Osteoblast (primary cell): ENCODE measurements around the gene SMARCA4. TPM values are rescaled to one million over a fixed set of nuclear protein-coding genes. Genes with fewer than 3 reads are reported as not detected.

Experiments
- DNase-seq: peaks from one replicate; pipeline ENCODE4 v3.0.0; 2011; ENCODE audit warnings: low spot score, mixed read lengths; ENCODE audit not compliant: insufficient read length; ENCODE audit errors: missing footprints
- H2AFZ ChIP-seq: 2 replicates; pipeline ENCODE4 v1.6.0; 2011; ENCODE audit warnings: mild to moderate bottlenecking, low read length
- H3K27ac ChIP-seq: 2 replicates; pipeline ENCODE4 v1.5.1; 2011; ENCODE audit warnings: mild to moderate bottlenecking, low read depth, low read length, moderate library complexity
- H3K27me3 ChIP-seq: 2 replicates; pipeline ENCODE4 v1.6.0; 2012; ENCODE audit warnings: mild to moderate bottlenecking, control low read depth, inconsistent platforms, low read length, moderate library complexity; ENCODE audit not compliant: insufficient read depth
- H3K36me3 ChIP-seq: 2 replicates; pipeline ENCODE4 v1.5.1; 2011; ENCODE audit warnings: mild to moderate bottlenecking, low read length, control low read depth, moderate library complexity; ENCODE audit not compliant: insufficient read depth
- H3K4me1 ChIP-seq: 2 replicates; pipeline ENCODE4 v1.5.1; 2011; ENCODE audit warnings: mild to moderate bottlenecking, low read length, control low read depth, moderate library complexity; ENCODE audit not compliant: insufficient read depth
- H3K4me2 ChIP-seq: 2 replicates; pipeline ENCODE4 v1.6.0; 2011; ENCODE audit warnings: mild to moderate bottlenecking, low read length; ENCODE audit not compliant: insufficient read depth
- H3K4me3 ChIP-seq: fragments of 200-600 bp; sonication (generic); 3 replicates; pipeline ENCODE4 v1.5.1; 2012; ENCODE audit warnings: mild to moderate bottlenecking, low read length, inconsistent platforms; ENCODE audit not compliant: insufficient read depth
- H3K79me2 ChIP-seq: 2 replicates; pipeline ENCODE4 v1.6.0; 2012; ENCODE audit warnings: mild to moderate bottlenecking, low read length, control low read depth, inconsistent platforms; ENCODE audit not compliant: insufficient read depth
- H3K9me3 ChIP-seq: 2 replicates; pipeline ENCODE4 v1.5.1; 2011; ENCODE audit warnings: low read depth, low read length, control low read depth
- H4K20me1 ChIP-seq: 2 replicates; pipeline ENCODE4 v1.6.0; 2012; ENCODE audit warnings: mild to moderate bottlenecking, low read length, control low read depth; ENCODE audit not compliant: insufficient read depth
- total RNA-seq: library from RNA; depleted of rRNA; stranded (reverse); fragments of >200 nt; gene quantifications from 2 replicates; pipeline ENCODE4 v1.2.3, GENCODE V29; 2012
- TF ChIP-seq, protein P1 (sequence below): IDR thresholded peaks from 2 replicates; pipeline ENCODE4 v1.5.1; 2011; ENCODE audit warnings: mild to moderate bottlenecking, low read depth, low read length, moderate library complexity; ENCODE audit errors: extremely low read depth

The SMARCA4 gene
- total RNA-seq, 1 donor: 52.8 TPM

DNA sequence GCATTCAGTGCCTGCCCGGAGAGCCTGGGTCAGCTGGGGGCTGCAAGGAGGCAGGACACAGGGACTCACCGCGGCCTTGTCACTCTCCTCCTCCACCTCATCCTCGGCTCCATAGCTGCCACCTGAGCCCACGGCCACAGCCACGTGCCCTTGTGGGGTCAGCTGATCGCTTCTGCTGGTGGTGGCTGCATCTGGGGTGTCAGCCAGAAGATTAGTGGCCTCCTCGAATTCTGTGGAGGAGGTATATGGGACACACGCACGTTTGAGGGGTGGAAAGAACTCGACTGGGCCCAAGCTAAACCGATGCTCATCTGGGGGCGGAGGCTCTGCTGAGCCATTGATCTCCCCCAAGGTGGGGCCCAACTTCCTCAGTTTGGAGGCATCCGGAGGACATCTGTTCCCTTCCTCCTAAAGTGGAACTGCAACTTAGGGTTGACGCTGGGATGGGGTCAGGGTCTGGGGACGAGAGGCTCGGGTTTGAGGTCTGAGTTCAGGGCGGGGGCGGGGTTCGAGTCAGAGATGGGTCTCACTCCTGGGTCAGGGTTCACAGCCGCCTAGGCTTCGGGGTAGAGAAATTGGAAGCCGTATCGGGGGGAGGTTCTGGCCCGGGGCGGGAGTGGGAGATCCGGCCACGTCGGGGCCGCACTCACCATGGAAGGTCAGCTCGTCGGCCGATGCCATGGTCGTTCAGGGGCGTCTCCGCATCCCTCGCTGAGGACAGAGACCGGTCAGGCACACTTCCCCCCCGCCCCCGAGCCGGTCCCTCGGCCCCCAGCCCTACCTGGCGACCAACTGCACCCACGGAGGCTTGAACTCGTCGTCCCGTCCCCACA lies 32.9 kb upstream of the SMARCA4 start:
- Histone ChIP-seq H3K9me3 (no peaks in the 10 kb centered on the region), H2AFZ (peak overlapping the region; percentile 57), H4K20me1 (peaks cover 17% of the 10 kb centered on the region), H3K27me3 (no peaks in the 10 kb centered on the region), H3K4me1 (peaks cover 17% of the 10 kb centered on the region), H3K36me3 (peaks cover 36% of the 10 kb centered on the region), H3K27ac (peak overlapping the region; percentile 70), H3K4me2 (peak overlapping the region; percentile 94), H3K79me2 (peaks cover 62% of the 10 kb centered on the region), H3K4me3 (peak overlapping the region; percentile 91)
- DNase-seq: peak; percentile 92
- TF ChIP-seq, protein P1, sequence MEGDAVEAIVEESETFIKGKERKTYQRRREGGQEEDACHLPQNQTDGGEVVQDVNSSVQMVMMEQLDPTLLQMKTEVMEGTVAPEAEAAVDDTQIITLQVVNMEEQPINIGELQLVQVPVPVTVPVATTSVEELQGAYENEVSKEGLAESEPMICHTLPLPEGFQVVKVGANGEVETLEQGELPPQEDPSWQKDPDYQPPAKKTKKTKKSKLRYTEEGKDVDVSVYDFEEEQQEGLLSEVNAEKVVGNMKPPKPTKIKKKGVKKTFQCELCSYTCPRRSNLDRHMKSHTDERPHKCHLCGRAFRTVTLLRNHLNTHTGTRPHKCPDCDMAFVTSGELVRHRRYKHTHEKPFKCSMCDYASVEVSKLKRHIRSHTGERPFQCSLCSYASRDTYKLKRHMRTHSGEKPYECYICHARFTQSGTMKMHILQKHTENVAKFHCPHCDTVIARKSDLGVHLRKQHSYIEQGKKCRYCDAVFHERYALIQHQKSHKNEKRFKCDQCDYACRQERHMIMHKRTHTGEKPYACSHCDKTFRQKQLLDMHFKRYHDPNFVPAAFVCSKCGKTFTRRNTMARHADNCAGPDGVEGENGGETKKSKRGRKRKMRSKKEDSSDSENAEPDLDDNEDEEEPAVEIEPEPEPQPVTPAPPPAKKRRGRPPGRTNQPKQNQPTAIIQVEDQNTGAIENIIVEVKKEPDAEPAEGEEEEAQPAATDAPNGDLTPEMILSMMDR: no peak

DNA sequence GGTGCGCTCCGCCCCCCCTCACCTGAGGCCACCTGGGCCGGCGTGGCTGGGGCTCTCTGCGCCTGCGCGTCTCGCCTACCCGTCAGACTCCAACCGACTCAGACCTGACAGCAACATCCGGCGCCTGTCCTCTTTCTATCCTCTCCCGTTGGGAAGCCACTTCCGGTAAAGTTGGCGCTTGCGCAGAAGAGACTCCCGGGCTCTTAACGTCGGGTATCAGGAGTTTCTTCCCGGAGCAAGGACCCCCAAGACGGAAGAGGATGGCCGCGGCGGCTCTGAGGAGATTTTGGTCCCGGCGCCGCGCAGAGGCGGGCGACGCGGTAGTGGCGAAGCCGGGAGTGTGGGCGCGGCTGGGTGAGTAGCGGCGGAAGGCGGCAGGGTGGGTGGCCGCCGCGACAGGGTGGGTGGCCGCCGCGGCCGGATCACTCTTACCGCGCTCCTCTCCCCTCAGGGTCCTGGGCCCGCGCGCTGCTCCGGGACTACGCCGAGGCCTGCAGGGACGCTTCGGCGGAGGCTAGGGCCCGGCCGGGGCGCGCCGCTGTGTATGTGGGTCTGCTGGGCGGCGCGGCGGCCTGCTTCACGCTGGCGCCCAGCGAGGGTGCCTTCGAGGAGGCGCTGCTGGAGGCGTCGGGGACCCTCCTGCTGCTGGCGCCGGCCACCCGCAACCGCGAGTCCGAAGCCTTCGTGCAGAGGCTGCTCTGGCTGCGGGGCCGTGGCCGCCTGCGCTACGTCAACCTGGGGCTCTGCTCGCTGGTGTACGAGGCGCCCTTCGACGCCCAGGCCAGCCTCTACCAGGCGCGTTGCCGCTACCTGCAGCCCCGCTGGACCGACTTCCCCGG lies 32.0 kb upstream of the SMARCA4 start, which contains the start of the genes TIMM29 and YIPF2:
TSS of gene TIMM29 (plus strand) at position 249 of the 839 bp plus-strand sequence. CDS start at position 261, 12 bp downstream.
TSS of gene YIPF2 (minus strand) at position 77 of the 839 bp plus-strand sequence. CDS start 229 bp downstream, outside the sequence.
- peak within 1 kb of the TSS; percentile 94 for H3K4me2 ChIP-seq
- TF ChIP-seq, protein P1: no peak
- H3K4me1 ChIP-seq: peaks cover 17% of the 10 kb centered on the region
- peaks cover 61% of the 10 kb centered on the region for H3K79me2 ChIP-seq
- H4K20me1 ChIP-seq: peaks cover 17% of the 10 kb centered on the region
- peaks cover 33% of the 10 kb centered on the region for H3K36me3 ChIP-seq
- H3K27me3 ChIP-seq: no peaks in the 10 kb centered on the region
- H2AFZ ChIP-seq: peak within 1 kb of the TSS; percentile 57
- peak within 1 kb of the TSS; percentile 91 for H3K4me3 ChIP-seq
- H3K27ac ChIP-seq: peak within 1 kb of the TSS; percentile 70
- DNase-seq: peak; percentile 100
- H3K9me3 ChIP-seq: no peaks in the 10 kb centered on the region

DNA sequence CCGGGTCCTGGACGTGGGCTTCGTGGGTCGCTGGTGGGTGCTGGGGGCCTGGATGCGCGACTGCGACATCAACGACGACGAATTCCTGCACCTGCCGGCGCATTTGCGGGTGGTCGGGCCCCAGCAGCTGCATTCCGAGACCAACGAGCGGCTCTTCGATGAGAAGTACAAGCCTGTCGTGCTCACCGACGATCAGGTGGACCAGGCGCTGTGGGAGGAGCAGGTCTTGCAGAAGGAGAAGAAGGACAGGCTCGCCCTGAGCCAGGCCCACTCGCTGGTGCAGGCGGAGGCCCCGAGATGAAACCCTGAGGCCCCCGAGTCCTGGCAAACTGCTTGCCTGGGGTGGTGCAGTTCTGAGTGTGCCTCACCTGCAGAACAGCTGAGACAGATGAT lies 31.4 kb upstream of the SMARCA4 start:
- Histone ChIP-seq H3K36me3 (peaks cover 26% of the 10 kb centered on the region), H2AFZ (peak overlapping the region; percentile 51), H3K27ac (peak overlapping the region; percentile 70), H3K4me3 (peak overlapping the region; percentile 91), H3K79me2 (peaks cover 57% of the 10 kb centered on the region), H3K27me3 (no peaks in the 10 kb centered on the region), H3K4me2 (peak overlapping the region; percentile 93), H3K9me3 (no peaks in the 10 kb centered on the region), H3K4me1 (peaks cover 17% of the 10 kb centered on the region), H4K20me1 (peaks cover 12% of the 10 kb centered on the region)
- TF ChIP-seq, protein P1: no peak
- peak; percentile 14 for DNase-seq
